GM19238 (cell line): ENCODE results near the gene DCAF5.

Experiments
- DNase-seq: peaks from one replicate; pipeline ENCODE4 v3.0.0; 2011; ENCODE audit warnings: low spot score; ENCODE audit not compliant: insufficient read length

DCAF5 gene

GRCh38 chr14:69149461-69150244 is 3.3 kb downstream of the DCAF5 start:
- DNase-seq: no peak

GRCh38 chr14:69142101-69142500 is 10.8 kb downstream of the DCAF5 start:
- no peak for DNase-seq

- no peak for DNase-seq
These were observed 11.4 kb downstream of the DCAF5 start for GRCh38 chr14:69141550-69141949.

- DNase-seq: no peak
These were observed 13.2 kb downstream of the DCAF5 start for GRCh38 chr14:69139743-69140142.

- no peak for DNase-seq
These were observed 14.9 kb downstream of the DCAF5 start for GRCh38 chr14:69137843-69138535.

GRCh38 chr14:69137416-69137815 is 15.5 kb downstream of the DCAF5 start:
- no peak for DNase-seq

GRCh38 chr14:69135133-69135532 is 17.8 kb downstream of the DCAF5 start:
- DNase-seq: no peak

- DNase-seq: no peak
These were observed 19.5 kb downstream of the DCAF5 start for GRCh38 chr14:69133206-69134125.

- DNase-seq: no peak
These were observed 20.3 kb downstream of the DCAF5 start for GRCh38 chr14:69132513-69133181.

GRCh38 chr14:69131176-69131575 is 21.7 kb downstream of the DCAF5 start:
- no peak for DNase-seq

- DNase-seq: peak; percentile 41
These were observed 23.5 kb downstream of the DCAF5 start for GRCh38 chr14:69129264-69129880.

GRCh38 chr14:69118305-69118704 is 34.6 kb downstream of the DCAF5 start:
- DNase-seq: no peak

- no peak for DNase-seq
These were observed 35.7 kb downstream of the DCAF5 start for GRCh38 chr14:69117020-69117767.

GRCh38 chr14:69115407-69116185 is 37.3 kb downstream of the DCAF5 start:
- DNase-seq: no peak

- no peak for DNase-seq
These were observed 38.2 kb downstream of the DCAF5 start for GRCh38 chr14:69114763-69115162.

GRCh38 chr14:69108358-69108757 is 44.6 kb downstream of the DCAF5 start:
- DNase-seq: no peak

GRCh38 chr14:69107407-69108003 is 45.4 kb downstream of the DCAF5 start:
- DNase-seq: peak; percentile 19

GRCh38 chr14:69106451-69106850 is 46.5 kb downstream of the DCAF5 start:
- no peak for DNase-seq

GRCh38 chr14:69105326-69105725 is 47.6 kb downstream of the DCAF5 start:
- no peak for DNase-seq
